ENCODE results near the gene CDC14B. TPM values are rescaled to one million over a fixed set of nuclear protein-coding genes. Genes with fewer than 3 reads are reported as not detected.

Gene CDC14B
- total RNA-seq, 4 donors from 2014 or later, result 5.8 to 10.9 (median 8.0) TPM

DNA sequence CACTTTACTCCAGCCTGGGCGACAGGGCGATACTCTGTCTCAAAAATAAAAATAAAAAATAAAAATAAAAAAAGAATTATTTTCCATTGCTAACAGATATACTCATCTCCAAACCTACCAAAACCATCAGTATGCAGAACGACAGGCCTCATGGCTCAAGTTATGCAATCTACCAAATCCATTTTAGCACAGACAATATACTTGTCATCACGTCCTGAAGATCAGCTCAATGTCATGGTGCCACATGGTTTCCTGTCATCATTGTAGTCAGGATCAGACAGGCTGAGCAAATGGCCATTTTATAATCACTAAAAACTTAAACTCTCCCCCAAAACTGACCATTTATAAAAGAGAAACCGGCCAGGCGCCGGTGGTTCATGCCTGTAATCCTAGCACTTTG is 100.5 kb downstream of the CDC14B start:
- no peak for DNase-seq (ENCODE audit: low spot score in 2 of 2)
- H3K4me3 ChIP-seq (ENCODE audit: low read depth, poor library complexity, severe bottlenecking), result no peak overlapping the region
- intact Hi-C loops (cut with DNase I; ENCODE audit: low total_unique reads), result no loop called here
- no peak for TF ChIP-seq POLR2A (IDR thresholded peaks at IDR 0.05)
- TF ChIP-seq, protein P1, sequence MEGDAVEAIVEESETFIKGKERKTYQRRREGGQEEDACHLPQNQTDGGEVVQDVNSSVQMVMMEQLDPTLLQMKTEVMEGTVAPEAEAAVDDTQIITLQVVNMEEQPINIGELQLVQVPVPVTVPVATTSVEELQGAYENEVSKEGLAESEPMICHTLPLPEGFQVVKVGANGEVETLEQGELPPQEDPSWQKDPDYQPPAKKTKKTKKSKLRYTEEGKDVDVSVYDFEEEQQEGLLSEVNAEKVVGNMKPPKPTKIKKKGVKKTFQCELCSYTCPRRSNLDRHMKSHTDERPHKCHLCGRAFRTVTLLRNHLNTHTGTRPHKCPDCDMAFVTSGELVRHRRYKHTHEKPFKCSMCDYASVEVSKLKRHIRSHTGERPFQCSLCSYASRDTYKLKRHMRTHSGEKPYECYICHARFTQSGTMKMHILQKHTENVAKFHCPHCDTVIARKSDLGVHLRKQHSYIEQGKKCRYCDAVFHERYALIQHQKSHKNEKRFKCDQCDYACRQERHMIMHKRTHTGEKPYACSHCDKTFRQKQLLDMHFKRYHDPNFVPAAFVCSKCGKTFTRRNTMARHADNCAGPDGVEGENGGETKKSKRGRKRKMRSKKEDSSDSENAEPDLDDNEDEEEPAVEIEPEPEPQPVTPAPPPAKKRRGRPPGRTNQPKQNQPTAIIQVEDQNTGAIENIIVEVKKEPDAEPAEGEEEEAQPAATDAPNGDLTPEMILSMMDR (IDR thresholded peaks at IDR 0.05), result no peak
- WGBS, 2 donors, result 88 to 90% methylated on average over 7 of the region's 7 CpGs

DNA sequence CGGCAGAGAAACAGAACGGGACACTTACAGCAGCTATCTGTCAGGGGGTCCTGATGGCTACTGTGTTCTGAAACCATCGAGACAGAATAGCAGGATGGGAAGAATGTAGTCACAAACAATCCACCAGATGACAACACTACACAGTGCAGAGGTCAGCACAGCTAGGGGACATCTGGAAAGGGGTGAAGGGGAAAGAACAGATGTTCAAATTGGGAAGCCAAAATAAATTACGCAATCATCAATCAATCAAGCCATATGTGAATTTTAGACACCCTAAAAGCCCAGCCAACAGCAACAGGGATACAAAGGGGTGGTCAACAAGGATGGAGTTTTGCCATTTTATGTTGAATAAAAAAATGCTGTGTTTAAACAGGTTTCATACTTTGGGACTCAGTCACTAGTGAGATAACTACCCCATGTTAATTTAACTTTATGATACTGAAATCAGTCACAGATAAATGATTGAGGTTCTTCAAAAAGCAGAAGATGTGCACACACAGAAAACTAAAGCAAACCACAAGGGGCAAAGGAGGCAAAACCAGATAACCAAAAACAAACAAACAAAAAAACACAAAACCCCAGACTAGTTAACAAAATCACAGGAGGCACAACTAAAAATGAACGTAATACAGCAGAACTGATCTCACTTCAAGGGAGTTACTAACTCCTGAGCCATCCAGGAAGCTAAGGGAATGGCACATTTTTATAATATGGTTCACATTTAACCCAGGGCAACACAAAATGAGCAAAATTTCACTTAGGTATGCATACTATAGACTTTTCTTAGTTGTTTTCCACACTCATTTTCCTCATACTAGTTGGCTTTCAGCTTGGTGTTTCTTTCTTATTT is 103.8 kb downstream of the CDC14B start:
- TF ChIP-seq, protein P1 (IDR thresholded peaks at IDR 0.05), result no peak
- no peak for TF ChIP-seq POLR2A (IDR thresholded peaks at IDR 0.05)
- H3K4me3 ChIP-seq (ENCODE audit: low read depth, poor library complexity, severe bottlenecking), result no peak overlapping the region
- DNase-seq (ENCODE audit: low spot score in 2 of 2), result no peak
- WGBS, 2 donors, result 47 to 65% methylated on average over 5 of the region's 5 CpGs
- intact Hi-C loops (cut with DNase I; ENCODE audit: low total_unique reads), result no loop called here

DNA sequence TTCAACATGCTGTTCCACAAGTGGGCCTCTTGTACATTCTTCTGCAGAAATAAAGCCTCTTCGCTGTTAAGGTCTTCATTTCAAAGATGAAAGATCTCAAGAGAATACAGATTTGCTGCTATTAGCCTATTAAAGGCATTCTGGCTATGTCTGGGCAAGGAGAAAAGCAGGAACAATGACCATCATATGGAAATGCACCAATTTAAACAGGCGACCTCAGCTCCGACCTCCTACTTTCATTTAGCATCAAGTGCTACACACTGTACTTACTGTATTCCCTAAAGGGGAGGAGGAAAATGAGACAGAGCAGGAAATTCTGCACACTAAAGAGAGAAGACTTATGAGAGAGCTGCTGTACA is 104.9 kb downstream of the CDC14B start:
- DNase-seq (ENCODE audit: low spot score in 2 of 2), result no peak
- TF ChIP-seq, protein P1 (IDR thresholded peaks at IDR 0.05), result no peak
- no peak for TF ChIP-seq POLR2A (IDR thresholded peaks at IDR 0.05)
- intact Hi-C loops (cut with DNase I; ENCODE audit: low total_unique reads), result no loop called here
- H3K4me3 ChIP-seq (ENCODE audit: low read depth, poor library complexity, severe bottlenecking), result no peak overlapping the region
- WGBS, 2 donors, result 57 to 58% methylated on average over 3 of the region's 3 CpGs

DNA sequence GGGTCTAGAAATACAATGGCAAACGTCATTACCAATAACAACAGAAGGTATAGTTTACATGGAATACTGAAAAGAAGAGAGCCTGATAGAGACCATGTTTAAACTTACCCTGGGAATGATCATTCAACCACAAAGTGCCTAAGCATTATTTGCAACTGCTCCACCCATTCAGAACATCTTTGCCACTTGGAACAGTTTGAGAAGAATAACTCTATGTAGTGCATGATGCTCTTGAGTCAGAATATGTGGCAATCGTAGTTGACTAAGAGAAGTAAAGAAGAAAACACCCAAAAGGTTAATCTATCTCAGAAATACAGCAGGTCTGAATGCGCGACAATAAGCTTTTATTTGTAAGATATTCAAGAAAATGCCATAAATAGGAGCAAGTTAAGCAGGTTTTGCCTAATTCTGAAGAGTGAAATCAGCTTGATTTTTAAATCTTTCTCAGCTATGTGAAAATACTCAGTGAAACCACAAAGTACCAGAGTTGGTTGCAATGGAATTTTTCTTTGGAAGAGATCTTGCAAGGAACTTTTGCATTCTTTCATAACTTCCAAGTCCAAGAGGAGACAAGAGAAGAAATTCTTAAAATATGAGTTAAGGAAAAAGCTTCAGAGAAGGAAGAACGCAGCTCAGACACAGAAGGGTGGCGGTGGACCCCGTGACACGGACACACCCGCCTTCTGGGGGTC is 105.4 kb downstream of the CDC14B start:
- no peak overlapping the region for H3K4me3 ChIP-seq (ENCODE audit: low read depth, poor library complexity, severe bottlenecking)
- TF ChIP-seq, protein P1 (IDR thresholded peaks at IDR 0.05), result no peak
- no peak for TF ChIP-seq POLR2A (IDR thresholded peaks at IDR 0.05)
- intact Hi-C loops (cut with DNase I; ENCODE audit: low total_unique reads), result no loop called here
- no peak for DNase-seq (ENCODE audit: low spot score in 2 of 2)
- WGBS, 2 donors, result 48 to 59% methylated on average over 9 of the region's 9 CpGs

DNA sequence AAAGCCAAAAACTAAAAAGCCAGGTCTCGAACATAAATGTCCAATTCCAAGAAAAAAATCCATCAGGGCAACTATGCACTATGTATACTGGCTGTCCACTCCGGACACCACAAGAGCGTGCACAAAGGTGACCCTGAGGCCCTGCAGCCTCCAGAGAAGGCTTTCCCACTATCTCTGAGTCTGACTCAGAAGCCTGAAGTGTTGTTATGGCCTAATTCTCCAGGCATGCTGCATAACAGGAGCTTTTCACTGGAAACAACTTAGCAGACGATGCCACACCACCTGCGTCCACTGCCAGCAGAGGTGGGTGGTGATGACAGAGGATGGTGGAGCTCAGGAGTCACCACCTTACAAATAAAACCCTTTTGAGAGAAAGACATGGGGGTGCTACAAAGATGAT is 106.0 kb downstream of the CDC14B start:
- no peak for TF ChIP-seq POLR2A (IDR thresholded peaks at IDR 0.05)
- TF ChIP-seq, protein P1 (IDR thresholded peaks at IDR 0.05), result no peak
- intact Hi-C loops (cut with DNase I; ENCODE audit: low total_unique reads), result no loop called here
- WGBS, 2 donors, result 87 to 89% methylated on average over 5 of the region's 5 CpGs
- H3K4me3 ChIP-seq (ENCODE audit: low read depth, poor library complexity, severe bottlenecking), result no peak overlapping the region
- no peak for DNase-seq (ENCODE audit: low spot score in 2 of 2)

Data from lower leg skin (tissue), 4 donors.